Testis (tissue), 2 donors: ENCODE measurements around the gene COL9A3.

ENCODE experiments used
- POLR2A ChIP-seq: fragments of 450-650 bp; IDR thresholded peaks from one replicate; pipeline ENCODE4 v1.6.1; 2017; ENCODE audit warnings: antibody characterized with exemption, mild to moderate bottlenecking, moderate library complexity
- TF ChIP-seq, protein P1 (sequence below), 3 experiments: fragments of 450-650 bp in 2 of 3; fragments of 200-600 bp in 1 of 3; sonication (generic) in 1 of 3; IDR thresholded peaks; one replicate each; pipeline ENCODE4 v1.5.1; 2016 to 2019; ENCODE audit warnings: antibody characterized with exemption in 3 of 3, mild to moderate bottlenecking in 2 of 3, moderate library complexity in 1 of 3

DNA sequence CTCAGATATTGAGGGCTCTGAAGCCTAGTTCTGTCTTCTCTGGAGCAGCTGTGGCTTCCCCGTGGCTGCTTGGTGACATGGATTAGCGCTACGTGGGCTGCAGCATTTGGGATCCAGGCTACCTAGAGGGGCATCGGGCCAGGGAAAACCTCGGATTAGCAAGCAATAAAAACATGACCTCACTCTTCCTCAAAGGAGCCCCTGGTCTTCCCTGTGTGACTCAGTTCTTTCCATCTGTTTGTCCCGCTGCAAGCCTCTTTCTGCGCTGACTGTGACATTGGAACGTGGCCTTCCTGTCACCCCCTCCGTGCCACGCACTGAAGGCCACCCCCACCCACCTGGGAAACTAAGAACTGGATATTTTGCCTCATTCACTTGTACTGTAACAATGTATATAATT lies 17.0 kb upstream of the COL9A3 start:
- TF ChIP-seq POLR2A = no peak
- TF ChIP-seq, protein P1, sequence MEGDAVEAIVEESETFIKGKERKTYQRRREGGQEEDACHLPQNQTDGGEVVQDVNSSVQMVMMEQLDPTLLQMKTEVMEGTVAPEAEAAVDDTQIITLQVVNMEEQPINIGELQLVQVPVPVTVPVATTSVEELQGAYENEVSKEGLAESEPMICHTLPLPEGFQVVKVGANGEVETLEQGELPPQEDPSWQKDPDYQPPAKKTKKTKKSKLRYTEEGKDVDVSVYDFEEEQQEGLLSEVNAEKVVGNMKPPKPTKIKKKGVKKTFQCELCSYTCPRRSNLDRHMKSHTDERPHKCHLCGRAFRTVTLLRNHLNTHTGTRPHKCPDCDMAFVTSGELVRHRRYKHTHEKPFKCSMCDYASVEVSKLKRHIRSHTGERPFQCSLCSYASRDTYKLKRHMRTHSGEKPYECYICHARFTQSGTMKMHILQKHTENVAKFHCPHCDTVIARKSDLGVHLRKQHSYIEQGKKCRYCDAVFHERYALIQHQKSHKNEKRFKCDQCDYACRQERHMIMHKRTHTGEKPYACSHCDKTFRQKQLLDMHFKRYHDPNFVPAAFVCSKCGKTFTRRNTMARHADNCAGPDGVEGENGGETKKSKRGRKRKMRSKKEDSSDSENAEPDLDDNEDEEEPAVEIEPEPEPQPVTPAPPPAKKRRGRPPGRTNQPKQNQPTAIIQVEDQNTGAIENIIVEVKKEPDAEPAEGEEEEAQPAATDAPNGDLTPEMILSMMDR (IDR thresholded peaks at IDR 0.05) = no peak
